ENCODE results near the gene HRH3. TPM values are rescaled to one million over a fixed set of nuclear protein-coding genes. Genes with fewer than 3 reads are reported as not detected.

Gene HRH3
- total RNA-seq, 1 experiment from 2014 or later, result not detected

GRCh38 chr20:62268228-62268900, 48.3 kb upstream of the HRH3 start:
- no peak overlapping the region for H2AFZ ChIP-seq
- intact Hi-C loops (cut with micrococcal nuclease; ENCODE audit: unreplicated experiment), result loop anchor here (10.0 kb wide), 1 partner anchor 254 kb away; no protein-coding TSS in a partner anchor
- H3K4me2 ChIP-seq, result no peak overlapping the region
- no peak for DNase-seq
- H3K27ac ChIP-seq, result no peak overlapping the region
- peaks cover 20% of the 10 kb centered on the region for H3K36me3 ChIP-seq (ENCODE audit: low read depth)
- no TSS peak for BruUV-seq (replicated peaks)
- no peak overlapping the region for H3K4me3 ChIP-seq
- H3K9me3 ChIP-seq (ENCODE audit: insufficient read depth, low read depth), result peaks cover 5% of the 10 kb centered on the region; the same call in 1 of the 2 replicates
- H4K20me1 ChIP-seq (ENCODE audit: insufficient read depth), result peaks cover 54% of the 10 kb centered on the region
- peaks cover 16% of the 10 kb centered on the region for H3F3A ChIP-seq (ENCODE audit: insufficient read depth, low read depth)
- POLR2A ChIA-PET (ENCODE audit: unreplicated experiment), result no interaction called here
- no peaks in the 10 kb centered on the region for H3K4me1 ChIP-seq (replicated peaks; ENCODE audit: insufficient read depth)
- H3K27me3 ChIP-seq (ENCODE audit: insufficient read depth, low read depth), result no peaks in the 10 kb centered on the region
- 0 out of 2 replicates have a peak, but pooled peaks cover 5% of the 10 kb centered on the region for H3K79me2 ChIP-seq (ENCODE audit: low read depth)
- TF ChIP-seq EZH2 (IDR thresholded peaks at IDR 0.05; ENCODE audit: low read depth), result no peak
- CTCF ChIA-PET, result interaction anchor here (0.7 kb wide), 1 partner anchor 38 kb away, joined by 4 read pairs; no protein-coding TSS in a partner anchor
- no peaks in the 10 kb centered on the region for H3K9me2 ChIP-seq (ENCODE audit: insufficient read depth)

- Histone ChIP-seq H4K20me1 (ENCODE audit: insufficient read depth) (peaks cover 48% of the 10 kb centered on the region), H3K27ac (no peak overlapping the region), H3K27me3 (ENCODE audit: insufficient read depth, low read depth) (no peaks in the 10 kb centered on the region), H3K79me2 (ENCODE audit: low read depth) (0 out of 2 replicates have a peak, but pooled peaks cover 5% of the 10 kb centered on the region), H3F3A (ENCODE audit: insufficient read depth, low read depth) (peaks cover 16% of the 10 kb centered on the region), H3K4me3 (no peak overlapping the region), H3K9me3 (ENCODE audit: insufficient read depth, low read depth) (peaks cover 5% of the 10 kb centered on the region; the same call in 1 of the 2 replicates), H3K36me3 (ENCODE audit: low read depth) (peaks cover 16% of the 10 kb centered on the region), H3K4me2 (no peak overlapping the region), H3K9me2 (ENCODE audit: insufficient read depth) (no peaks in the 10 kb centered on the region), H2AFZ (no peak overlapping the region), H3K4me1 (replicated peaks; ENCODE audit: insufficient read depth) (no peaks in the 10 kb centered on the region)
- BruUV-seq (replicated peaks), result no TSS peak
- ChIA-PET POLR2A (ENCODE audit: unreplicated experiment) (no interaction called here), CTCF (no interaction called here)
- DNase-seq, result peak; percentile 71 to 74
- intact Hi-C loops (cut with micrococcal nuclease; ENCODE audit: unreplicated experiment), result loop anchor here (2.0 to 10.0 kb wide), 2 partner anchors 29 to 253 kb away; partner anchors contain the start of gene OSBPL2
- TF ChIP-seq, protein P1, sequence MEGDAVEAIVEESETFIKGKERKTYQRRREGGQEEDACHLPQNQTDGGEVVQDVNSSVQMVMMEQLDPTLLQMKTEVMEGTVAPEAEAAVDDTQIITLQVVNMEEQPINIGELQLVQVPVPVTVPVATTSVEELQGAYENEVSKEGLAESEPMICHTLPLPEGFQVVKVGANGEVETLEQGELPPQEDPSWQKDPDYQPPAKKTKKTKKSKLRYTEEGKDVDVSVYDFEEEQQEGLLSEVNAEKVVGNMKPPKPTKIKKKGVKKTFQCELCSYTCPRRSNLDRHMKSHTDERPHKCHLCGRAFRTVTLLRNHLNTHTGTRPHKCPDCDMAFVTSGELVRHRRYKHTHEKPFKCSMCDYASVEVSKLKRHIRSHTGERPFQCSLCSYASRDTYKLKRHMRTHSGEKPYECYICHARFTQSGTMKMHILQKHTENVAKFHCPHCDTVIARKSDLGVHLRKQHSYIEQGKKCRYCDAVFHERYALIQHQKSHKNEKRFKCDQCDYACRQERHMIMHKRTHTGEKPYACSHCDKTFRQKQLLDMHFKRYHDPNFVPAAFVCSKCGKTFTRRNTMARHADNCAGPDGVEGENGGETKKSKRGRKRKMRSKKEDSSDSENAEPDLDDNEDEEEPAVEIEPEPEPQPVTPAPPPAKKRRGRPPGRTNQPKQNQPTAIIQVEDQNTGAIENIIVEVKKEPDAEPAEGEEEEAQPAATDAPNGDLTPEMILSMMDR (conservative IDR thresholded peaks at IDR 0.05), result no peak
- no peak for TF ChIP-seq EZH2 (IDR thresholded peaks at IDR 0.05; ENCODE audit: low read depth)
These were observed 47.5 kb upstream of the HRH3 start for GRCh38 chr20:62267543-62267942.

DNA sequence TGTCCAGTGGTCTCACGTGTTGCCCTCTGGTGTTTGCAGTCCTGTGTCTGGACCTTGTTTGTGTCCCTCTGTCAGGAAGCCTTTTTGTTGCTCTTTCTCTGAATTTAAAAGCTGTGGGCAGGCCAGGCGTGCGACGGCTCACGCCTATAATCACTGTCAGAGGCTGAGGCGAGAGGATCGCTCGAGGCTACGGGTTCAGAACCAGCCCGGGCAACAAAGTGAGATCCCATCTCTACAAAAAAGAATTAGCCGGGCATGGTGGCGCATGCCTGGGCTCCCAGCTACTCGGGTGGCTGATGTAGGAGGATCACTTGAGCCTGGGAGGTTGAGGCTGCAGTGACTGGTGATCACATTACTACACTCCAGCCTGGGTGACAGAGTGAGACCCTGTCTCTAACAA, 46.8 kb upstream of the HRH3 start:
- Histone ChIP-seq H3K4me2 (no peak overlapping the region), H4K20me1 (ENCODE audit: insufficient read depth) (peaks cover 45% of the 10 kb centered on the region), H2AFZ (no peak overlapping the region), H3K9me3 (ENCODE audit: insufficient read depth, low read depth) (peaks cover 5% of the 10 kb centered on the region; the same call in 1 of the 2 replicates), H3K36me3 (ENCODE audit: low read depth) (peaks cover 13% of the 10 kb centered on the region), H3K4me3 (no peak overlapping the region), H3K79me2 (ENCODE audit: low read depth) (0 out of 2 replicates have a peak, but pooled peaks cover 5% of the 10 kb centered on the region), H3F3A (ENCODE audit: insufficient read depth, low read depth) (peaks cover 16% of the 10 kb centered on the region), H3K9me2 (ENCODE audit: insufficient read depth) (no peaks in the 10 kb centered on the region), H3K4me1 (replicated peaks; ENCODE audit: insufficient read depth) (no peaks in the 10 kb centered on the region), H3K27ac (no peak overlapping the region), H3K27me3 (ENCODE audit: insufficient read depth, low read depth) (no peaks in the 10 kb centered on the region)
- POLR2A ChIA-PET (ENCODE audit: unreplicated experiment), result no interaction called here
- CTCF ChIA-PET, result no interaction called here
- intact Hi-C loops (cut with micrococcal nuclease; ENCODE audit: unreplicated experiment), result loop anchor here (2.0 to 10.0 kb wide), 2 partner anchors 28 to 252 kb away; partner anchors contain the start of gene OSBPL2
- TF ChIP-seq, protein P1 (conservative IDR thresholded peaks at IDR 0.05), result no peak
- no peak for TF ChIP-seq EZH2 (IDR thresholded peaks at IDR 0.05; ENCODE audit: low read depth)
- no peak for DNase-seq
- BruUV-seq (replicated peaks), result TSS peak; percentile 16
